ENCODE results near the gene CNTNAP5. TPM values are rescaled to one million over a fixed set of nuclear protein-coding genes. Genes with fewer than 3 reads are reported as not detected.

CNTNAP5 gene
- total RNA-seq, 2 experiments from 2014 or later: not detected

- Histone ChIP-seq H3K4me3 (ENCODE audit: low read length) (no peak overlapping the region), H3K36me3 (ENCODE audit: insufficient read depth, low read length) (no peaks in the 10 kb centered on the region), H3K27me3 (ENCODE audit: control insufficient read depth in 1 of 2, insufficient read depth in 2 of 2, low read length in 2 of 2) (no peaks in the 10 kb centered on the region), H3K4me1 (ENCODE audit: insufficient read depth, low read length) (no peaks in the 10 kb centered on the region), H3K9me3 (ENCODE audit: control insufficient read depth in 1 of 2, insufficient read depth in 1 of 2, low read length in 2 of 2) (peaks cover 0 to 5% of the 10 kb centered on the region in 2 experiments), H3K27ac (ENCODE audit: low read depth in 1 of 2, low read length in 2 of 2) (no peak overlapping the region)
- ChIA-PET CTCF (no interaction called here), POLR2A (no interaction called here)
- no peak for TF ChIP-seq CTCF (IDR thresholded peaks at IDR 0.05)
- no peak for ATAC-seq (ENCODE audit: poor library complexity)
- Mint-ChIP-seq H3K27ac (no peak overlapping the region), H3K36me3 (ENCODE audit: low read depth) (no peaks in the 10 kb centered on the region), H3K4me1 (ENCODE audit: low read depth) (no peaks in the 10 kb centered on the region), H3K4me3 (no peak overlapping the region), H3K27me3 (no peaks in the 10 kb centered on the region), H3K9me3 (peaks cover 5% of the 10 kb centered on the region)
- intact Hi-C loops (cut with DNase I, micrococcal nuclease): no loop called here
- DNase-seq: no peak
Observed at GRCh38 chr2:124526221-124526620, 501.1 kb downstream of the CNTNAP5 start.

GRCh38 chr2:124530203-124530602 is 505.1 kb downstream of the CNTNAP5 start:
- TF ChIP-seq CTCF (IDR thresholded peaks at IDR 0.05): no peak
- intact Hi-C loops (cut with DNase I, micrococcal nuclease): no loop called here
- Mint-ChIP-seq H3K36me3 (ENCODE audit: low read depth) (no peaks in the 10 kb centered on the region), H3K27ac (no peak overlapping the region), H3K27me3 (no peaks in the 10 kb centered on the region), H3K9me3 (peaks cover 6% of the 10 kb centered on the region), H3K4me3 (no peak overlapping the region), H3K4me1 (ENCODE audit: low read depth) (no peaks in the 10 kb centered on the region)
- Histone ChIP-seq H3K4me1 (ENCODE audit: insufficient read depth, low read length) (no peaks in the 10 kb centered on the region), H3K27ac (ENCODE audit: low read depth in 1 of 2, low read length in 2 of 2) (no peak overlapping the region), H3K4me3 (ENCODE audit: low read length) (no peak overlapping the region), H3K27me3 (ENCODE audit: control insufficient read depth in 1 of 2, insufficient read depth in 2 of 2, low read length in 2 of 2) (no peaks in the 10 kb centered on the region), H3K9me3 (ENCODE audit: control insufficient read depth in 1 of 2, insufficient read depth in 1 of 2, low read length in 2 of 2) (peaks cover 0 to 4% of the 10 kb centered on the region in 2 experiments), H3K36me3 (ENCODE audit: insufficient read depth, low read length) (no peaks in the 10 kb centered on the region)
- ATAC-seq (ENCODE audit: poor library complexity) (no peak), DNase-seq (no peak)
- ChIA-PET POLR2A (no interaction called here), CTCF (no interaction called here)

- Histone ChIP-seq H3K4me3 (ENCODE audit: low read length) (no peak overlapping the region), H3K4me1 (ENCODE audit: insufficient read depth, low read length) (no peaks in the 10 kb centered on the region), H3K36me3 (ENCODE audit: insufficient read depth, low read length) (no peaks in the 10 kb centered on the region), H3K27me3 (ENCODE audit: control insufficient read depth in 1 of 2, insufficient read depth in 2 of 2, low read length in 2 of 2) (no peaks in the 10 kb centered on the region), H3K9me3 (ENCODE audit: control insufficient read depth in 1 of 2, insufficient read depth in 1 of 2, low read length in 2 of 2) (peaks cover 0 to 8% of the 10 kb centered on the region in 2 experiments), H3K27ac (ENCODE audit: low read depth in 1 of 2, low read length in 2 of 2) (no peak overlapping the region)
- DNase-seq: no peak
- CTCF ChIA-PET: no interaction called here
- Mint-ChIP-seq H3K4me3 (no peak overlapping the region), H3K36me3 (ENCODE audit: low read depth) (no peaks in the 10 kb centered on the region), H3K9me3 (peaks cover 4% of the 10 kb centered on the region), H3K27me3 (no peaks in the 10 kb centered on the region), H3K27ac (no peak overlapping the region), H3K4me1 (ENCODE audit: low read depth) (no peaks in the 10 kb centered on the region)
- POLR2A ChIA-PET: no interaction called here
- no peak for ATAC-seq (ENCODE audit: poor library complexity)
- intact Hi-C loops (cut with DNase I, micrococcal nuclease): no loop called here
- TF ChIP-seq CTCF (IDR thresholded peaks at IDR 0.05): no peak
Observed at GRCh38 chr2:124533226-124533954, 508.3 kb downstream of the CNTNAP5 start.
